ENCODE results near the gene KTI12.
"Not testable (repeated sequence)": the region's sequence is repeated elsewhere in the genome, so short reads cannot be mapped to it uniquely, and the experiment has no call there.

KTI12 gene

DNA sequence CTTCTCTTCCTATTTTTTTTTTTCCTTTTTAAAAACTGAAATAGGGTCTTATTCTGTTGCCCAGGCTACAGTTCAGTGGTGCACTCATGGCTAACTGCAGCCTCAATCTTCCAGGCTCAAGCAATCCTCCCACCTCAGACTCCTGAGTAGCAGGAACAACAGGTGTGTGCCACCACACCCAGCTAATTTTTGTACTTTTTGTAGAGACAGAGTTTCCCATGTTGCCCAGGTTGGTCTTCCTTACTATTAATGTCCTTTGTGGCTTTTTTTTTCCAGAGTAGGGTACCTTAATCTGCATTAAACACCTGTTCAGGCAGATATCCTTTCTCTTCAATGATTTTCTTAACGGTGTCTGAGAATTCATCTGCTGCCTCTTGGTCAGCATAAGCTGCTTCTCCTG, 4.3 kb upstream of the KTI12 start:
- DNase-seq: no peak

DNA sequence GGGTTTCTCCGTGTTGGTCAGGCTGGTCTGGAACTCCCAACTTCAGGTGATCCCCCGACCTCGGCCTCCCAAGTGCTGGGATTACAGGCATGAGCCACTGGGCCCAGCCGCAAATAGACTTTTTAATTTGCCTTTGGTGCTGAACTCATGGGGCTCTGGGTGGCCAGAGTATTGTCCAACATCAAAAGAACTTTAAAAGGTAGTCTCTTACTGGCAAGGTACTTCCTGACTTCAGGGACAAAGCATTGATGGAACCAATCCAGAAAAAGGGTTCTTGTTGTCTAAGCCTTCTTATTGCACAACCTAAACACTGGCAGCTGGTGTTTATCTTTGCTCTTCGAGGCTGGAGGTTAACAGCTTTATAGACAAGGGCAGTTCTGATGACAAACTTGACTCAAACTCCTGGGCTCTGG, 3.8 kb upstream of the KTI12 start:
- no peak for DNase-seq

DNA sequence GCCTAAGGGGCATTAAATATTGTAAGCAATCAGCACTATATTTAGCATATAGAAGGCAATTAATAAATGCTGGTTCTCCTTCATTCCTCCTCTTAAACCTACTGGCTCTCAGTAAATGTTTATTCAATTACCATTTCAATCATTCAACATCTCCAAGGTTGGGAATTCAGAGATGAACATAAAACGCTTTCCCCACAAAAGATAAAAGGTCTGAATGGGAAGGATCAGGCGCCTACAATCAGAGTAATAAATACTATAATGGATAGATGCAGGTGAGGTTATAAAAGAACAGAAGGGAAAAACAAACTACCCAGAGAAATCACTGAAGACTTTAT, 407 bp upstream of the KTI12 start:
- no peak for DNase-seq

GRCh38 chr1:52032785-52033131, 852 bp downstream of the KTI12 start:
- no peak for DNase-seq

DNA sequence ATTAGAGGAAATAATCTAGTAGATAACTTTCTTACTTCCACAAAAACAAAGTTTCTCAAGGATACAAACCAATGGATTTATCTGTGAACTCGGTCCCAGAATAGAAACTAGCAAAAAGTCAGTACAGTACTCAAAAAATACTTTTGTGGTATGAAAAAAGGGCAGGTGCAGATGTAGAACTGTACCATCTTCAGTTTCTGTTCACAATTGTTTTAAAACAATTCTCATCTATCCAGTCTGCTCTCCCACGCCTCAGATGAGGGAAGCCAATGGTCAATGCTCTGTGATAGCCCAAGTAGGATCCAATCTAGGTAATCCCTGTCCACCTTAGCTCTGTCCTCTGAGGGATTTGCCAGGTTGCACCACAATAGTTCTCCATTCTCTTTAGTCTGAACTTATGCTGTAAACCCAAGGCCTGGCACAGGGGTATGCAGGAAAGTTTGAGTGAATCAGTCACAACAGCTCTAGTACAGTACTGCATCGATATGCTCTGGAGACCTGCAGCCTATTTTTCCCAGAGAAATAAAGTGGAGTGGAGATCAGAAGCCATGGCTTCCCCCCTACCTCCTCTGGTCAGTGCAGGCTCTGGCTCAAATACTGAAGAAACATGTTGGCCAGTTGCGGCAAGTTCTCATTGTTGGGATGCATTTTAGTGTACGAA, 1.4 kb downstream of the KTI12 start:
- no peak for DNase-seq

DNA sequence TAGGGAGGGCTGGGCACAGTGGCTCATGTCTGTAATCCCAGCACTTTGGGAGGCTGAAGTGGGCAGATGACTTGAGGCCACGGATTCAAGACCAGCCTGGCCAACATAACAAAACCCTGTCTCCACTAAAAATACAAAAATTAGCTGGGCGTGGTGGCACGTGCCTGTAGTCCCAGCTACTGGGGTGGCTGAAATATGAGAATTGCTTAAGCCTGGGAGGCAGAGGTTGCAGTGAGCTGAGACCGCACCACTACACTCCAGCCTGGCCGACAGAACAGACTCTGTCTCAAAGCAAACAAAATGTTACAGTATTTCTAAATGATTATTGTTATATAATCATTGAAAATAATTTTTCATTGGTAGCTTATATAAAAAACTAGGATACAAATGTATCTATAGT, 4.8 kb downstream of the KTI12 start:
- DNase-seq: not testable (repeated sequence)

GRCh38 chr1:52028328-52028727, 5.3 kb downstream of the KTI12 start:
- DNase-seq: no peak

DNA sequence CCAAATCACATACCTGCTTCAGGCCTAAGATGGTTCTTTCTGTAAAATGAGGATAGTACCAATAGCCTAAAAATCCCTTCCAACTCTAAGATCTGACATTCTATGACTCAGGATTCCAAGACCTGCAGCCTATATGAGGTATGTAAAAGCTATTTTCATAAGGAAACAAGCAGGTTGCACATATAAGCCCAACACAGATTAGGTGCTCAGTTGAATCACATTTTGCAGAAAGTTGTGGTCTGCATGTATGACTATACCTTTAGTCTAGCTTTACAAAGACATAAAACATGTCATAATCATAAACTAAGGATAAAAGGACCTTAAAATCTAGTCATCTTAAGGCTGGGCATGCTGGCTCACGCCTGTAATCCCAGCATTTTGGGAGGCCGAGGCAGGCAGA, 7.3 kb downstream of the KTI12 start:
- no peak for DNase-seq

DNA sequence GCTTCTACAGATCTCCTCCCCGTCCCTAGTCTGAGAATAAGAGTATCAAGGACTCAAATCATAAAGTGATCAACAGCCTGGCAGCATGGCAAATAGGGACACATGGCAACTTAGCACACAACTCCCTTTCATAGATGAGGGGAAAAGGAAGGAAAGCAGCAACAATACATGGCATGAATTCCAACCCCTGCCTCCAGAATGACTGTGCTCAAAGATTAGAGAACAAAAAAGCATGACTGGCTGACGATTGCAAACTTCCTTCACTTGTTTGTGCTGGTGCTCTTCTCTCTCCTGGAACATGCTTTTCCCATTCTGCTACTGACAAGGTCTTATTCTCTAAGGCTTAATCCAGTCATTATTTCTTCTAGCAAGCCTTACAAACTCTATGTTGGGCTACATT, 11.5 kb downstream of the KTI12 start:
- DNase-seq: no peak

DNA sequence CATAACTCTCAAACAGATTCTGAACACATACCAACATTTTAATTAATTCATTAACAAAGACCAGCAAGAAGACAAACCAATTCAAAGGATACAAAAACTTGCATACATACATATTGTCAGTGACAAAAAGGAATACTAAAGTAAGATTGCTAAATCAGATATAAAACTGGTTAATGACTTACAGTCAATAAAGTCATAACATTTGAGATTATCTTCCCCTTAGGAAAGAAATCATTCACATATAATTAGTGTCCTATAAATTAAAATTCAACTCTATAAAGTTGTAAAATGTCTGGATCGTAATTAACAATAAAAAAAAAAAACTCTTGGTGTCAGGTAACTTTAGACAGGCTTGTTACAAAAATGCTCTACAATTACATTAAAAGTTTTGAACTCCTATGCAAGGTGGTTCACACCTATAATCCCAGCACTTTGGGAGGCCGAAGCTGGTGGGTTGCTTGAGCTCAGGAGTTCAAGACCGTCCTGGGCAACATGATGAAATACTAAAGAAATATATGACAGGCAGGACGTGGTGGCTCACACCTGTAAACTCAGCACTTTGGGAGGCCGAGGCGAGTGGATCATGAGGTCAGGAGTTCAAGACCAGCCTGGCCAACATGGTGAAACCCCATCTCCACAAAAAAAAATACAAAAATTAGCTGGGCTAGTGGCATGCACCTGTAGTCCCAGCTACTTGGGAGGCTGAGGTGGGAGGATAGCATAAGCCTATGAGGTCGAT, 25.4 kb downstream of the KTI12 start:
- DNase-seq: no peak

- DNase-seq: no peak
Measured at GRCh38 chr1:52007215-52008002, 26.2 kb downstream of the KTI12 start.

- DNase-seq: peak; percentile 30
Measured at GRCh38 chr1:52006081-52006553, 27.5 kb downstream of the KTI12 start.

- not testable (repeated sequence) for DNase-seq
Measured at GRCh38 chr1:52005548-52005947, 28.1 kb downstream of the KTI12 start.

DNA sequence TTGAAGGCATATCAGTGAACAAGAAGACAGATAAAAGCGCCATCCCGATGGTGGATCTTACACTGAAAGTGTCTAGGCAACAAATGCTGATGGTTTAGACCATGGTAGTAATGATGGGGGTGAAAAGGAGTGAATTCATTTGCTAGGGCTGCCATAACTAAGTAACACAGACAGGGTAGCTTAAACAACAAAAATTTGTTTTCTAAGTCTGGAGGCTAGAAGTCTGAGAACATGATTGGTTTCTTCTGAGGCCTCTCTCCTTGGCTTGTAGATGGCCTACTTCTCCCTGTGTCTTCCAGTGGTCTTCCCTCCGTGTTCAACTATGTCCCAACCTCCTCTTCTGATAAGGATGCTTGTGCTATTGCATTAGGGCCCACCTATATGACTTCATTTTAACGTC, 29.7 kb downstream of the KTI12 start:
- DNase-seq: no peak

GRCh38 chr1:52002038-52002917, 31.3 kb downstream of the KTI12 start:
- DNase-seq: peak; percentile 23

- no peak for DNase-seq
Measured at GRCh38 chr1:51998701-51999100, 34.9 kb downstream of the KTI12 start.

GRCh38 chr1:51997974-51998382, 35.6 kb downstream of the KTI12 start:
- DNase-seq: peak; percentile 40

DNA sequence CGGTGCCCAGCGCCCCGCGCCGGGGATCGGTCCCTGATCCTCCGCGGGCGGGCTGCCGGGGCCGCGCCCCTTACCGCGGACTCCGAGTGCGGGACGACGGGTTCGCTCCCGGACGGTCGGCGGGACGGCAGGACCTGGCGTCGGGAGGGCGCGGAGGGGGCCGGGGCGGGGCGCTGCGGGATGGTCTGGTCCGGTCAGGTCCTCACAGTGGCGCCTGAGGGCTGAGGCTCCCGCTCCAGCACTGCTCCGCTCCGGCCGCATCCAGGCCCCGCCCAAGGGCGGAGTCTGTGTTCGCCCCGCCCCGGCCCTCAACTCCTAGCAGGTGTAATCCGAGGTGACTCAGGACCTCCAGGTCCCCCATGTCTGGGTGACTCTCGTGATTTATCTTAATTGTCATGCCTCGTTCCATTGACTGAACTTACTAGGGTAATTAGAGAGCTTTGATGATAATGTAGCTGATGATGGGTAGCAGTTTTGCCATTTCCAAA, 43.1 kb downstream of the KTI12 start, which contains the start of gene RAB3B:
TSS of gene RAB3B (minus strand) at position 223 of the 488 bp plus-strand sequence. CDS start 13,583 bp downstream, outside the sequence.
- DNase-seq: no peak

DNA sequence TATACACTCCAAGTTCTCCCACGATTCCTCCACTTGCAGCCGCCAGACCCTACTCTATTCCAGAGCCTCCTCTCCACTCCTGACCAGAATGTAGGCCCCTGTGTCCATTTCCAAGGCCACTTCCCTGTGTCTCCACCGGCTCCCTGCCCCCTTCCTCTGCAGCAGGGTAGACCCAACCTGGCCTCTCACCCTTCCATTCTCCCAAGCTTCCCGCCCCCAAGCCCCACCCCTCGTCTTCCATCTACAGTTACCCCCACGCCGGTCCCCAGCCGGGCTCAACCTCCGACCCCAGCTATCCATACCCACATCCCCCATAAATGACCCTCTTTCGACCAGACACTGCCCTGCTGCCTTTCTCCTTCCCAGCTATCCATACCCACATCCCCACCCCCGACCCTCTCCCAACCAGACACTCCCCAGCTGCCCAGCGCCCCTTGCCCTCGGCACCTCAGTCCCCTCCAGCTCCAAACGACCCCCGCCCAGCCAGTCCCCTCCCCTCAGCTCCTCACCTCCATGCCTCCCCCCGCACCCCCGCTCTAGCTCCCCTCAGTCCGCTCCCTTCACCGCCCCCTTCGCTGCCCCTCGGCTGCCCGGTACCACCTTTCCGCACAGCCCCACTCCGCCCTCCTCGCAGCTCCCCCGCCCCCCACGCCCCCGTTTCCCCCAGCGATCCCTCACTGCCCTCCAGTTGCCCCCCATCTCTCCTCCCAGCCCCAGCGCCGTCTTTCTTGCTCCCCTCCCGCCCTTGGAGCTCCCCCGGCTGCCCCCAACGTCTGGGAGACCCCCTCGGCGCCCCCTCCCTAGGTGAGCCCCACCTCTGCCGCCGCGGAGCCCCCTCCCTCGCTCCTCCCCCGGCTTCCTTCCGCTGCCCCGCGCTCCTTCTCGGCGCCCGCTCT, 43.8 kb downstream of the KTI12 start:
- DNase-seq: no peak

GRCh38 chr1:51988254-51988653, 45.4 kb downstream of the KTI12 start:
- no peak for DNase-seq

DNA sequence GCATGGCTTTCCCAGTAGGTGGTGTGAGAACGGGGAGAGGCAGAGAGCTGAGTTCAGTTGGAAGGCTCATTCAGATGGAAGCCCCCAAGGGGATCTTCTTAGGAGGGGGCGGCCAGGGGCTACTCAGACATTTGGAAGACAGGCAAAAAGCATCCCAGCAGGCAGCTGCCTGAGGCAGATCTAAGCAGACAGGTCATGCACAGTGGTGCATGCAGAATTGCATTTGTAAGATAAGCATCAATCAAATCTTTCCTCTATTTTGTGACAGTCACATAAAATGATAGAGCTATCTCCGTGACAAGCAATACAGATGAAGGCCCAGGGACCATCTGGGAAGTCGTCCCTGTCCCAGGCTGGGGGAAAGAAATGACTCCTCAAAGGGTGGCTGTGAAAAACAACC, 46.9 kb downstream of the KTI12 start:
- DNase-seq: no peak

- DNase-seq: no peak
Measured at GRCh38 chr1:51982161-51982560, 51.4 kb downstream of the KTI12 start.
